ENCODE data around the gene LTO1.
A peak's percentile ranks its signal among the peaks of the same experiment; 100 is the strongest.

- TF ChIP-seq ZNF331 (CRISPR knock-in tag; IDR thresholded peaks at IDR 0.05; ENCODE audit: low read depth): no peak
- TF ChIP-seq POLR2AphosphoS5 (IDR thresholded peaks at IDR 0.05; ENCODE audit: low read depth): peak; percentile 16; the same call in 1 of the 2 replicates
- TF ChIP-seq CTCF (conservative IDR thresholded peaks at IDR 0.05; ENCODE audit: low read depth in 2 of 2): peak; percentile 42 to 76
- TF ChIP-seq ZNF462 (CRISPR knock-in tag; IDR thresholded peaks at IDR 0.05): no peak
- TF ChIP-seq CREB1 (CRISPR knock-in tag; IDR thresholded peaks at IDR 0.05; ENCODE audit: low read depth): peak; percentile 79
- TF ChIP-seq EZH2phosphoT487 (IDR thresholded peaks at IDR 0.05; ENCODE audit: unreplicated experiment): no peak
- TF ChIP-seq EZH2 (IDR thresholded peaks at IDR 0.05; ENCODE audit: low read depth, unreplicated experiment): no peak
- no peak for TF ChIP-seq REST (IDR thresholded peaks at IDR 0.05; ENCODE audit: unreplicated experiment)
- TF ChIP-seq JUNB (IDR thresholded peaks at IDR 0.05; ENCODE audit: unreplicated experiment): no peak
Measured at GRCh38 chr11:69704508-69705253, 29.5 kb upstream of the LTO1 start.

Data from GM23338 (cell line).